Measurements from ENCODE around the gene ELOVL6. TPM values are rescaled to one million over a fixed set of nuclear protein-coding genes. Genes with fewer than 3 reads are reported as not detected.

ELOVL6 gene
- total and polyA plus RNA-seq, 10 of the 15 experiments (the other 5 are each of a cell fraction or from before 2014, with no cell fraction given) = 3.9 to 33.5 (median 8.1) TPM

DNA sequence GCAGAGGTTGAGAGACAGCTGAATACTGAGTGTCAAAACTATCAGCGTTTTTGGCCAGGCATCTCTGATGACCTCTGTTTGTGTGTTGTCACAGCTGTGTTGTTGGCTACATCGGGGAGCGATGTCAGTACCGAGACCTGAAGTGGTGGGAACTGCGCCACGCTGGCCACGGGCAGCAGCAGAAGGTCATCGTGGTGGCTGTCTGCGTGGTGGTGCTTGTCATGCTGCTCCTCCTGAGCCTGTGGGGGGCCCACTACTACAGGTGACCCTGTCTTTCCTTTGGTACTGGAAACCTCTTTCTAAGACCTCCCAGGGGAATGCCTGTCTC lies 198.9 kb downstream of the ELOVL6 start:
- H3K9me3 ChIP-seq (replicated peaks; ENCODE audit: control insufficient read depth, insufficient read depth, low read length) = no peaks in the 10 kb centered on the region
- FAIRE-seq (no peak), DNase-seq (ENCODE audit: low read depth, low spot score) (no peak), ATAC-seq (no peak)
- RAD21 ChIA-PET (ENCODE audit: unreplicated experiment) = interaction anchor here (1.3 to 3.6 kb wide), 8 partner anchors 10 to 518 kb away, joined by 3 to 16 read pairs (median 6); no protein-coding TSS in a partner anchor
- H3K27ac ChIP-seq (ENCODE audit: control insufficient read depth, insufficient read depth) = no peak overlapping the region
- no peaks in the 10 kb centered on the region for H3K79me2 ChIP-seq (ENCODE audit: control insufficient read depth, insufficient read depth, low read length)
- no peak overlapping the region for H3K9ac ChIP-seq (ENCODE audit: control insufficient read depth, insufficient read depth, low read length)
- peaks cover 10% of the 10 kb centered on the region for H3K4me1 ChIP-seq (ENCODE audit: control insufficient read depth, insufficient read depth, low read length)
- H3K27me3 ChIP-seq (replicated peaks in 1 of 2; ENCODE audit: control insufficient read depth in 2 of 2, insufficient read depth in 2 of 2, low read length in 1 of 2) = no peaks in the 10 kb centered on the region
- CTCF ChIA-PET = interaction anchor here (0.8 to 22.1 kb wide), 12 partner anchors 10 to 533 kb away, joined by 3 to 812 read pairs (median 4); no protein-coding TSS in a partner anchor
- no peaks in the 10 kb centered on the region for H4K20me1 ChIP-seq (ENCODE audit: control insufficient read depth, insufficient read depth)
- WGBS (ENCODE audit: insufficient coverage, insufficient replicate concordance, low lambda C conversion rate, missing lambda C conversion rate) = 71% methylated on average over 9 of the region's 9 CpGs
- H2AFZ ChIP-seq (ENCODE audit: control insufficient read depth, low read depth, low read length) = no peak overlapping the region
- SMC1A ChIA-PET (ENCODE audit: uncharacterized antibody, unreplicated experiment) = interaction anchor here (1.0 to 6.8 kb wide), 7 partner anchors 10 to 519 kb away, joined by 3 to 79 read pairs (median 4); no protein-coding TSS in a partner anchor
- no peak overlapping the region for H3K4me3 ChIP-seq
- no peaks in the 10 kb centered on the region for H3K36me3 ChIP-seq (ENCODE audit: control insufficient read depth in 2 of 2, insufficient read depth in 2 of 2, low read length in 1 of 2)
- intact Hi-C loops (cut with micrococcal nuclease; ENCODE audit: unreplicated experiment) = loop anchor here (1.0 to 5.0 kb wide), 3 partner anchors 517 to 1633 kb away; no protein-coding TSS in a partner anchor
- in situ Hi-C loops (cut with MboI) = loop anchor here (5.0 kb wide), 1 partner anchor 518 kb away; no protein-coding TSS in a partner anchor
- POLR2A ChIA-PET = no interaction called here
- no TSS peak for BruUV-seq (replicated peaks)
- no peak overlapping the region for H3K4me2 ChIP-seq (ENCODE audit: control insufficient read depth, insufficient read depth)
- TF ChIP-seq TCF3 (IDR thresholded peaks at IDR 0.05; ENCODE audit: borderline replicate concordance, insufficient read depth, low read depth, low read length) (no peak), NRF1 (conservative IDR thresholded peaks at IDR 0.05; ENCODE audit: low read depth, low read length) (no peak), SREBF2 (IDR thresholded peaks at IDR 0.05; ENCODE audit: low read length) (no peak), LARP7 (IDR thresholded peaks at IDR 0.05) (no peak), STAT3 (IDR thresholded peaks at IDR 0.05; ENCODE audit: low read depth, low read length) (no peak), IKZF1 (conservative IDR thresholded peaks at IDR 0.05) (no peak), STAT1 (conservative IDR thresholded peaks at IDR 0.05) (no peak), MEF2B (IDR thresholded peaks at IDR 0.05; ENCODE audit: partially characterized antibody, poor library complexity, severe bottlenecking) (no peak), POLR2AphosphoS5 (IDR thresholded peaks at IDR 0.05; ENCODE audit: low read length) (no peak), ZBED1 (IDR thresholded peaks at IDR 0.05; ENCODE audit: borderline replicate concordance) (no peak), GABPA (IDR thresholded peaks at IDR 0.05; ENCODE audit: low read depth) (no peak), ATF7 (IDR thresholded peaks at IDR 0.05; ENCODE audit: low read depth) (no peak), EED (IDR thresholded peaks at IDR 0.05; ENCODE audit: low read depth) (no peak)
- TF ChIP-seq, protein P1, sequence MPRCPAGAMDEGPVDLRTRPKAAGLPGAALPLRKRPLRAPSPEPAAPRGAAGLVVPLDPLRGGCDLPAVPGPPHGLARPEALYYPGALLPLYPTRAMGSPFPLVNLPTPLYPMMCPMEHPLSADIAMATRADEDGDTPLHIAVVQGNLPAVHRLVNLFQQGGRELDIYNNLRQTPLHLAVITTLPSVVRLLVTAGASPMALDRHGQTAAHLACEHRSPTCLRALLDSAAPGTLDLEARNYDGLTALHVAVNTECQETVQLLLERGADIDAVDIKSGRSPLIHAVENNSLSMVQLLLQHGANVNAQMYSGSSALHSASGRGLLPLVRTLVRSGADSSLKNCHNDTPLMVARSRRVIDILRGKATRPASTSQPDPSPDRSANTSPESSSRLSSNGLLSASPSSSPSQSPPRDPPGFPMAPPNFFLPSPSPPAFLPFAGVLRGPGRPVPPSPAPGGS (IDR thresholded peaks at IDR 0.05; ENCODE audit: borderline replicate concordance, insufficient read depth, low read depth, low read length, poor library complexity, severe bottlenecking) = no peak
- TF ChIP-seq, protein P2, sequence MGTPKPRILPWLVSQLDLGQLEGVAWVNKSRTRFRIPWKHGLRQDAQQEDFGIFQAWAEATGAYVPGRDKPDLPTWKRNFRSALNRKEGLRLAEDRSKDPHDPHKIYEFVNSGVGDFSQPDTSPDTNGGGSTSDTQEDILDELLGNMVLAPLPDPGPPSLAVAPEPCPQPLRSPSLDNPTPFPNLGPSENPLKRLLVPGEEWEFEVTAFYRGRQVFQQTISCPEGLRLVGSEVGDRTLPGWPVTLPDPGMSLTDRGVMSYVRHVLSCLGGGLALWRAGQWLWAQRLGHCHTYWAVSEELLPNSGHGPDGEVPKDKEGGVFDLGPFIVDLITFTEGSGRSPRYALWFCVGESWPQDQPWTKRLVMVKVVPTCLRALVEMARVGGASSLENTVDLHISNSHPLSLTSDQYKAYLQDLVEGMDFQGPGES (IDR thresholded peaks at IDR 0.05) = no peak
- TF ChIP-seq, protein P3, sequence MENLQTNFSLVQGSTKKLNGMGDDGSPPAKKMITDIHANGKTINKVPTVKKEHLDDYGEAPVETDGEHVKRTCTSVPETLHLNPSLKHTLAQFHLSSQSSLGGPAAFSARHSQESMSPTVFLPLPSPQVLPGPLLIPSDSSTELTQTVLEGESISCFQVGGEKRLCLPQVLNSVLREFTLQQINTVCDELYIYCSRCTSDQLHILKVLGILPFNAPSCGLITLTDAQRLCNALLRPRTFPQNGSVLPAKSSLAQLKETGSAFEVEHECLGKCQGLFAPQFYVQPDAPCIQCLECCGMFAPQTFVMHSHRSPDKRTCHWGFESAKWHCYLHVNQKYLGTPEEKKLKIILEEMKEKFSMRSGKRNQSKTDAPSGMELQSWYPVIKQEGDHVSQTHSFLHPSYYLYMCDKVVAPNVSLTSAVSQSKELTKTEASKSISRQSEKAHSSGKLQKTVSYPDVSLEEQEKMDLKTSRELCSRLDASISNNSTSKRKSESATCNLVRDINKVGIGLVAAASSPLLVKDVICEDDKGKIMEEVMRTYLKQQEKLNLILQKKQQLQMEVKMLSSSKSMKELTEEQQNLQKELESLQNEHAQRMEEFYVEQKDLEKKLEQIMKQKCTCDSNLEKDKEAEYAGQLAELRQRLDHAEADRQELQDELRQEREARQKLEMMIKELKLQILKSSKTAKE (IDR thresholded peaks at IDR 0.05; ENCODE audit: low read depth, poor library complexity, severe bottlenecking) = no peak
- TF ChIP-seq, protein P4, sequence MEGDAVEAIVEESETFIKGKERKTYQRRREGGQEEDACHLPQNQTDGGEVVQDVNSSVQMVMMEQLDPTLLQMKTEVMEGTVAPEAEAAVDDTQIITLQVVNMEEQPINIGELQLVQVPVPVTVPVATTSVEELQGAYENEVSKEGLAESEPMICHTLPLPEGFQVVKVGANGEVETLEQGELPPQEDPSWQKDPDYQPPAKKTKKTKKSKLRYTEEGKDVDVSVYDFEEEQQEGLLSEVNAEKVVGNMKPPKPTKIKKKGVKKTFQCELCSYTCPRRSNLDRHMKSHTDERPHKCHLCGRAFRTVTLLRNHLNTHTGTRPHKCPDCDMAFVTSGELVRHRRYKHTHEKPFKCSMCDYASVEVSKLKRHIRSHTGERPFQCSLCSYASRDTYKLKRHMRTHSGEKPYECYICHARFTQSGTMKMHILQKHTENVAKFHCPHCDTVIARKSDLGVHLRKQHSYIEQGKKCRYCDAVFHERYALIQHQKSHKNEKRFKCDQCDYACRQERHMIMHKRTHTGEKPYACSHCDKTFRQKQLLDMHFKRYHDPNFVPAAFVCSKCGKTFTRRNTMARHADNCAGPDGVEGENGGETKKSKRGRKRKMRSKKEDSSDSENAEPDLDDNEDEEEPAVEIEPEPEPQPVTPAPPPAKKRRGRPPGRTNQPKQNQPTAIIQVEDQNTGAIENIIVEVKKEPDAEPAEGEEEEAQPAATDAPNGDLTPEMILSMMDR (IDR thresholded peaks at IDR 0.05 in 2 of 3, conservative IDR thresholded peaks at IDR 0.05 in 1 of 3; ENCODE audit: control insufficient read depth in 2 of 3, extremely low read depth in 1 of 3, insufficient read depth in 1 of 3, low read depth in 3 of 3, low read length in 3 of 3) = no peak
